Astrocyte (in vitro differentiated cells and primary cell): ENCODE results near the gene SGCA. TPM values are rescaled to one million over a fixed set of nuclear protein-coding genes. Genes with fewer than 3 reads are reported as not detected.

Experiments
- DNase-seq: peaks from one replicate; pipeline ENCODE4 v3.0.0-alpha.2; 2010; ENCODE audit warnings: low read depth
- FAIRE-seq: peaks from 2 replicates; lab custom pipeline; 2011; peaks lifted over from hg19 to GRCh38; lab: Jason Lieb, UNC
- H2AFZ ChIP-seq: 2 replicates; pipeline ENCODE4 v1.6.0; 2012; ENCODE audit warnings: low read depth, low read length, inconsistent platforms
- H3K27ac ChIP-seq: 2 replicates; pipeline ENCODE4 v1.5.1; 2011; ENCODE audit warnings: low read depth, low read length, inconsistent platforms
- H3K27me3 ChIP-seq: 2 replicates; pipeline ENCODE4 v1.6.0; 2011; ENCODE audit warnings: low read length, inconsistent platforms; ENCODE audit not compliant: insufficient read depth
- H3K36me3 ChIP-seq: 2 replicates; pipeline ENCODE4 v1.5.1; 2011; ENCODE audit warnings: low read length, inconsistent platforms; ENCODE audit not compliant: insufficient read depth
- H3K4me1 ChIP-seq: 2 replicates; pipeline ENCODE4 v1.5.1; 2011; ENCODE audit warnings: low read length, inconsistent platforms; ENCODE audit not compliant: insufficient read depth
- H3K4me2 ChIP-seq: 2 replicates; pipeline ENCODE4 v1.6.0; 2012; ENCODE audit warnings: low read length, inconsistent platforms
- H3K4me3 ChIP-seq: 2 replicates; pipeline ENCODE4 v1.5.1; 2011; ENCODE audit warnings: low read depth, mild to moderate bottlenecking, low read length, inconsistent platforms; ENCODE audit not compliant: insufficient read depth
- H3K79me2 ChIP-seq: 2 replicates; pipeline ENCODE4 v1.6.0; 2012; ENCODE audit warnings: mild to moderate bottlenecking, low read length, inconsistent platforms; ENCODE audit not compliant: insufficient read depth
- H3K9ac ChIP-seq: 2 replicates; pipeline ENCODE4 v1.6.0; 2012; ENCODE audit warnings: mild to moderate bottlenecking, low read length, inconsistent platforms
- H3K9me3 ChIP-seq: 2 replicates; pipeline ENCODE4 v1.5.1; 2012; ENCODE audit warnings: low read depth, mild to moderate bottlenecking, low read length, inconsistent platforms; ENCODE audit not compliant: insufficient read depth
- H4K20me1 ChIP-seq: 2 replicates; pipeline ENCODE4 v1.6.0; 2012; ENCODE audit warnings: low read length, inconsistent platforms; ENCODE audit not compliant: insufficient read depth
- H3K27ac Mint-ChIP-seq: one replicate; pipeline ENCODE4 v1.8.0; 2021; ENCODE audit warnings: mild to moderate bottlenecking, mixed read lengths; ENCODE audit not compliant: unreplicated experiment
- H3K27me3 Mint-ChIP-seq: one replicate; pipeline ENCODE4 v1.8.0; 2021; ENCODE audit warnings: low read depth, mixed read lengths; ENCODE audit not compliant: unreplicated experiment
- H3K36me3 Mint-ChIP-seq: one replicate; pipeline ENCODE4 v1.8.0; 2021; ENCODE audit warnings: low read depth, mixed read lengths; ENCODE audit not compliant: unreplicated experiment
- H3K4me1 Mint-ChIP-seq: one replicate; pipeline ENCODE4 v1.8.0; 2021; ENCODE audit warnings: low read depth, mixed read lengths; ENCODE audit not compliant: unreplicated experiment
- H3K4me3 Mint-ChIP-seq: one replicate; pipeline ENCODE4 v1.8.0; 2021; ENCODE audit warnings: mild to moderate bottlenecking, moderate library complexity, mixed read lengths; ENCODE audit not compliant: unreplicated experiment
- H3K9me3 Mint-ChIP-seq: one replicate; pipeline ENCODE4 v1.8.0; 2021; ENCODE audit warnings: mild to moderate bottlenecking, mixed read lengths; ENCODE audit not compliant: unreplicated experiment
- EZH2 ChIP-seq: IDR thresholded peaks from 2 replicates; pipeline ENCODE4 v1.6.1; 2012; ENCODE audit warnings: mild to moderate bottlenecking, low read length, inconsistent platforms; ENCODE audit not compliant: insufficient read depth
- total RNA-seq: library from RNA; stranded (reverse); gene quantifications from 2 replicates; pipeline ENCODE4 v1.2.1, GENCODE V29; 2021
- TF ChIP-seq, protein P1 (sequence below): IDR thresholded peaks from 2 replicates; pipeline ENCODE4 v1.5.1; 2011; ENCODE audit warnings: low read depth, mild to moderate bottlenecking, inconsistent platforms, low read length, moderate library complexity; ENCODE audit not compliant: insufficient read depth

SGCA gene
- total RNA-seq, 1 donor from 2014 or later, result 0.32 TPM

DNA sequence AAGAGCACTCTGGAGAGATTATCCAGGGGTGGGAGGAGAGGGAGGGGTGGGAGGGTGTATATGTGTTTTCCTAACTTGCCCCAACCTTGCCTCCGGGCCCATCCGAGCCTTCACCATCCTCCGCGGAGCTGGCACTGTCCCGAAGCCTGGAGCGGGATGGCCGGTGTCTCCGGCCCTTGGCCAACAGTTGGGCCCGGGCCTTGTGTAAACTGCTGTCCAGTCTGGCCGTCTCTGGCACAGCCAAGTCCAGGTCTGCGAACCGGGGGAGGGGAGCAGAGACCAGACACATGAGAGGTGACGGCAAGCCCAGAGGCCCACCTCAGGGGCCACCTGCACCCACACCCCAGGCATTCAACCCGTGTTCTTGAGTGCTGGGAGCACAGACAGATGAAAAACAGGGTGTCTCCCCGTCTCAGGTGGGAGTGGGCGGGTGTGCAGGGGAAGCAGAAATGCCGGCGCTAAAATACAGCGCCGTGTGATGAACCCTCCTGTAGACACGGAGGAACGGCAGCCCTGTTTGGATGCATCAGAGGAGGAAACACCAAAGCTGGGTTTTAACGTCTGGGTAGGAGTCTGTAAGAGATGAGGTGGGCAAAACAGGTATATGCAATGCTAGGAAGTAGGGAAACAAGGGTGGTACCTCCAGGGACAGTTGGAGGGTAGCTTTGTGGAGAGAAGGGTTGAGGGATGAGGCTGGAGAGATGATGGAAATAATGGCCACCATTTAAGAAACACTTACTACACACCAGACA lies 47.6 kb upstream of the SGCA start:
- H3K4me3 ChIP-seq, result no peak overlapping the region
- H3K27me3 Mint-ChIP-seq, result peaks cover 46% of the 10 kb centered on the region
- no peak overlapping the region for H3K4me2 ChIP-seq
- H3K36me3 Mint-ChIP-seq, result peaks cover 10% of the 10 kb centered on the region
- peaks cover 2% of the 10 kb centered on the region for H3K9me3 Mint-ChIP-seq
- DNase-seq, result no peak
- H4K20me1 ChIP-seq, result no peaks in the 10 kb centered on the region
- TF ChIP-seq EZH2, result no peak
- no peak overlapping the region for H3K4me3 Mint-ChIP-seq
- H3K9ac ChIP-seq, result no peak overlapping the region
- H3K36me3 ChIP-seq, result no peaks in the 10 kb centered on the region
- no peaks in the 10 kb centered on the region for H3K79me2 ChIP-seq
- no peaks in the 10 kb centered on the region for H3K9me3 ChIP-seq
- peaks cover 5% of the 10 kb centered on the region for H3K4me1 Mint-ChIP-seq
- no peak overlapping the region for H2AFZ ChIP-seq
- no peaks in the 10 kb centered on the region for H3K27me3 ChIP-seq
- H3K4me1 ChIP-seq, result no peaks in the 10 kb centered on the region
- no peak for FAIRE-seq
- H3K27ac ChIP-seq, result no peak overlapping the region
- no peak overlapping the region for H3K27ac Mint-ChIP-seq

DNA sequence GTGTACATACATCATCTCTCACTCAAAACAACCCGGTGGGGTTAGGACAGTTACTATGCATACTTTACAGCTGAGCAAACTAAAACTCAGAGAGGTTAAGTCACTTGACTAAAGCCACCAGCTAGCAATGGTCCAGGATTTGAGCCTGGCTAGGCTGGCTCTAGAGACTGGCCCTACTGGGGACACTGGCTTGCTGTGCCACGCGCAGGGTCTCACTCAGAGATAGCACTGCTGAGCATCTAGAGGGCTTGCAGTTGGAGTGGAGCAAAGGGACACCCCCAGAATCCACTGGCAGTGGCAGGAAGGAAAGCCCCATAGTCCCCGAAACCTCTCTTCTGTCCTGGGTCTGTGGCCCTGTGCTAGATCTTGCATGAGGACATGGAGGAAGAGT lies 47.0 kb upstream of the SGCA start:
- FAIRE-seq, result no peak
- DNase-seq, result no peak
- H3K27me3 Mint-ChIP-seq, result peaks cover 46% of the 10 kb centered on the region
- H3K9me3 ChIP-seq, result no peaks in the 10 kb centered on the region
- no peaks in the 10 kb centered on the region for H3K79me2 ChIP-seq
- no peak overlapping the region for H3K4me3 Mint-ChIP-seq
- peaks cover 7% of the 10 kb centered on the region for H3K4me1 Mint-ChIP-seq
- peaks cover 2% of the 10 kb centered on the region for H3K9me3 Mint-ChIP-seq
- H3K4me2 ChIP-seq, result no peak overlapping the region
- H3K27ac ChIP-seq, result no peak overlapping the region
- no peaks in the 10 kb centered on the region for H3K36me3 ChIP-seq
- no peaks in the 10 kb centered on the region for H3K27me3 ChIP-seq
- H3K9ac ChIP-seq, result no peak overlapping the region
- H3K27ac Mint-ChIP-seq, result no peak overlapping the region
- peaks cover 3% of the 10 kb centered on the region for H3K4me1 ChIP-seq
- H3K36me3 Mint-ChIP-seq, result peaks cover 10% of the 10 kb centered on the region
- no peak overlapping the region for H3K4me3 ChIP-seq
- H2AFZ ChIP-seq, result no peak overlapping the region
- H4K20me1 ChIP-seq, result no peaks in the 10 kb centered on the region
- no peak for TF ChIP-seq EZH2
- TF ChIP-seq, protein P1, sequence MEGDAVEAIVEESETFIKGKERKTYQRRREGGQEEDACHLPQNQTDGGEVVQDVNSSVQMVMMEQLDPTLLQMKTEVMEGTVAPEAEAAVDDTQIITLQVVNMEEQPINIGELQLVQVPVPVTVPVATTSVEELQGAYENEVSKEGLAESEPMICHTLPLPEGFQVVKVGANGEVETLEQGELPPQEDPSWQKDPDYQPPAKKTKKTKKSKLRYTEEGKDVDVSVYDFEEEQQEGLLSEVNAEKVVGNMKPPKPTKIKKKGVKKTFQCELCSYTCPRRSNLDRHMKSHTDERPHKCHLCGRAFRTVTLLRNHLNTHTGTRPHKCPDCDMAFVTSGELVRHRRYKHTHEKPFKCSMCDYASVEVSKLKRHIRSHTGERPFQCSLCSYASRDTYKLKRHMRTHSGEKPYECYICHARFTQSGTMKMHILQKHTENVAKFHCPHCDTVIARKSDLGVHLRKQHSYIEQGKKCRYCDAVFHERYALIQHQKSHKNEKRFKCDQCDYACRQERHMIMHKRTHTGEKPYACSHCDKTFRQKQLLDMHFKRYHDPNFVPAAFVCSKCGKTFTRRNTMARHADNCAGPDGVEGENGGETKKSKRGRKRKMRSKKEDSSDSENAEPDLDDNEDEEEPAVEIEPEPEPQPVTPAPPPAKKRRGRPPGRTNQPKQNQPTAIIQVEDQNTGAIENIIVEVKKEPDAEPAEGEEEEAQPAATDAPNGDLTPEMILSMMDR, result no peak

DNA sequence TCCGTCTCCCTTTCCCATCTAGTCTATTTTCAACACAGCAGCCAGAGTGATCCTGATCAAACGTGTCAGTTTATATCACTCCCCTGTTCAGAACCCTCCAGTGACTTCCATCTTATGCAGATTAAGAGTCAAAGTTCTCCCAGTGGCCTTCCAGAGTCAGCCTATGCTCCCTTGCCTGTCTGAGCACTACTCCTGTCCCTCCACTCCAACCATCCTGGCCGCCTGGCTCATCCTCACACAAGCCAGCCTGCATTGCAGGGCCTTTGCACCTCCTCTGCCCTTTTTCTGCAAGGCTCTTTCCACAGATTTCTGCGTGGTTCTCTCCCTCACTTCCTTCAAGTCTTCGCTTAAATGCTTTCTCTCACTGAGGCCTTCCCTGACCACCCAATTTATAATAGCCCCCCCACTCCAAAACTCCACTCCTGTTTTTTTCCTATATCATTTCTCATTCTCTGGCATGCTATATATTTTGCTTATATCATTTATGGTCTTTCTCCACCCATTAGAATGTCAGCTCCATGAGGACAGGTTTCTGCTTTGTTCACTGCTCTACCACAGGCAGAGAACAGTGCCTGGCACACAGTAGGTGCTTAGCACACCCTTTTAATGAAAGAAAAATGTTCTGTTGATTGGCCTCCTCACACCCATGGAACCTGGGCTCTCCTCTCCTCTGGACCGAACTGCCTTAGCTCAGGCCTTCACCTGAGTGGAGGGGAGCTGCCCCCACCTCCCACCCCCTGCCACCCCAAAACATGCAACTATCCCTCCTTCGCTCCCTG lies 45.1 kb upstream of the SGCA start:
- H3K36me3 Mint-ChIP-seq, result peaks cover 7% of the 10 kb centered on the region
- no peak overlapping the region for H3K27ac ChIP-seq
- H2AFZ ChIP-seq, result no peak overlapping the region
- no peak overlapping the region for H3K4me2 ChIP-seq
- H3K36me3 ChIP-seq, result no peaks in the 10 kb centered on the region
- H3K4me3 ChIP-seq, result no peak overlapping the region
- no peak overlapping the region for H3K4me3 Mint-ChIP-seq
- TF ChIP-seq, protein P1, result no peak
- no peak for TF ChIP-seq EZH2
- H3K27me3 Mint-ChIP-seq, result peaks cover 45% of the 10 kb centered on the region
- H3K27ac Mint-ChIP-seq, result no peak overlapping the region
- FAIRE-seq, result no peak
- H3K9me3 Mint-ChIP-seq, result peaks cover 2% of the 10 kb centered on the region
- H3K79me2 ChIP-seq, result no peaks in the 10 kb centered on the region
- H3K9me3 ChIP-seq, result no peaks in the 10 kb centered on the region
- peaks cover 7% of the 10 kb centered on the region for H3K4me1 ChIP-seq
- DNase-seq, result no peak
- peaks cover 7% of the 10 kb centered on the region for H3K4me1 Mint-ChIP-seq
- H3K9ac ChIP-seq, result no peak overlapping the region
- H4K20me1 ChIP-seq, result no peaks in the 10 kb centered on the region
- H3K27me3 ChIP-seq, result no peaks in the 10 kb centered on the region
